Astrocyte of the cerebellum (primary cell): Measurements from ENCODE around the gene KRTAP4-6.
"Not testable (repeated sequence)": the region's sequence is repeated elsewhere in the genome, so short reads cannot be mapped to it uniquely, and the experiment has no call there.

Experiments
- DNase-seq: peaks from one replicate; pipeline ENCODE4 v3.0.0-alpha.2; 2011; ENCODE audit warnings: low read depth
- H3K4me3 ChIP-seq: 2 replicates; pipeline ENCODE4 v1.5.1; 2011; ENCODE audit warnings: mild to moderate bottlenecking, low read depth, low read length, moderate library complexity
- CTCF ChIP-seq: IDR thresholded peaks from 2 replicates; pipeline ENCODE4 v1.5.1; 2012; ENCODE audit warnings: low read length, low read depth, moderate library complexity, mild to moderate bottlenecking; ENCODE audit errors: missing control alignments
- in situ Hi-C: cut with HindIII; loops from 2 replicates; pipeline ENCODE4 v1.10.0; 2017; ENCODE audit warnings: low sequenced_read_pairs

The KRTAP4-6 gene

GRCh38 chr17:41163828-41164227, 23.5 kb upstream of the KRTAP4-6 start:
- in situ Hi-C loops: no loop called here
- DNase-seq: no peak
- TF ChIP-seq CTCF: no peak
- no peak overlapping the region for H3K4me3 ChIP-seq

GRCh38 chr17:41160648-41161047, 20.3 kb upstream of the KRTAP4-6 start, which contains the start of gene KRTAP4-4:
Gene KRTAP4-4 (minus strand): TSS chr17:41160748. CDS start chr17:41160691, 57 bp downstream.
- in situ Hi-C loops: no loop called here
- DNase-seq: no peak

GRCh38 chr17:41160190-41160589, 19.8 kb upstream of the KRTAP4-6 start:
- DNase-seq, in situ Hi-C loops, H3K4me3 ChIP-seq: not testable (repeated sequence)

More at GRCh38 chr17:41160648-41161047, 20.3 kb upstream of the KRTAP4-6 start, which contains the start of gene KRTAP4-4:
- no peak within 1 kb of the TSS for H3K4me3 ChIP-seq
- TF ChIP-seq CTCF: no peak

- H3K4me3 ChIP-seq: no peak overlapping the region
- no peak for TF ChIP-seq CTCF
- in situ Hi-C loops: no loop called here
- no peak for DNase-seq
Observed at GRCh38 chr17:41153856-41154255, 13.5 kb upstream of the KRTAP4-6 start.

- no peak for TF ChIP-seq CTCF
- in situ Hi-C loops: no loop called here
- H3K4me3 ChIP-seq: no peak overlapping the region
- DNase-seq: no peak
Observed at GRCh38 chr17:41151525-41151924, 11.2 kb upstream of the KRTAP4-6 start.

GRCh38 chr17:41150026-41150425, 9.7 kb upstream of the KRTAP4-6 start:
- in situ Hi-C loops: no loop called here
- no peak for DNase-seq
- no peak for TF ChIP-seq CTCF
- no peak overlapping the region for H3K4me3 ChIP-seq

GRCh38 chr17:41149652-41149985, 9.3 kb upstream of the KRTAP4-6 start, which contains the start of gene KRTAP4-5:
Gene KRTAP4-5 (minus strand): TSS chr17:41149825. CDS start chr17:41149767, 58 bp downstream.
- H3K4me3 ChIP-seq: no peak within 1 kb of the TSS
- DNase-seq: no peak
- no peak for TF ChIP-seq CTCF
- in situ Hi-C loops: no loop called here

GRCh38 chr17:41148971-41149651, 8.8 kb upstream of the KRTAP4-6 start:
- H3K4me3 ChIP-seq, in situ Hi-C loops, DNase-seq: not testable (repeated sequence)
